CD4-positive, alpha-beta T cell treated with Interleukin-4 for 4 hours (primary cell): ENCODE results near the gene C1QTNF1.
"Not testable (repeated sequence)": the region's sequence is repeated elsewhere in the genome, so short reads cannot be mapped to it uniquely, and the experiment has no call there.

ENCODE experiments used
- DNase-seq: peaks from one replicate; pipeline ENCODE4 v3.0.0-alpha.2; 2020

The C1QTNF1 gene

DNA sequence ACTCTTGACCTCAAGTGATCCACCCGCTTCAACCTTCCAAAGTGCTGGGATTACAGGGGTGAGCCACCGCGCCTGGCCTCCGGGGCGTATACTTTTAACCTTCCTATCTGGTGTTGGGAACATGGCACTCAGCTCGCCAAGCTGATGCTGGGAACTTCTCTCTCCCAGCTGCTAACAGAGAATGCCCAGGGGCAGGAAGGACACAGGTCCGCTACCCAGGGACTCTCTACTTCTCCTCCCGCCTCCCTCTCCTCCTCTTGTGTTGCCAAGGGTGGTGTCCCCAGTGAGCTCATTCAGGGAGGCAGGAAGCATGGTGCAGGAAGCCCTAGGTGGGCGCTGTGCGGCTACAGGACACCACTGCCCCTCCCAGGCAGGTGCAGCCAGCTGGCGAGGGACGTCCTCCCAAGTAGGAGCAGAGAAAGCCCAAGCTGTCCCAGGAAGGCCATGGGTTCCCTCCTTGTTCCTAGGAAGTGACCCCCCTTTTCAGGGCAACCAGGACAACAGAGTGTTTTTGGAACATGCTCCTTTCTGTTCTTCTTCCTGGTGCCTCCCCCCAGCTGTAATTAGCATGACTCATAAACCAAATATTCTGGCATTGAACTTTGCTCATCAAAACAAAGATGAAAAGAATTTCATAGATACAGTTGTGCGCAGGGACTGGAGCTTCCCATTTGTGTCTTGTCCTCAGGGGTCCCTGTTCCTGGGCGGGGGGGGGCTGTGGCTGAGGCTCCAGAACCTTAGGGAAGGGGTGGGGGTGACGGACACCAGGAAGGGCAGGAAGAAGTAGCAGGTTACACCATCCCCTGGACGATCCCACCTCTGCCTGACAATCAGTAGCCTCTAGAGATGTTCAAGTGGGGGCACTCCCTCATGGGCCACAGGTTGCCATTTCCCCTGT is 2.7 kb downstream of the C1QTNF1 start:
- no peak for DNase-seq

DNA sequence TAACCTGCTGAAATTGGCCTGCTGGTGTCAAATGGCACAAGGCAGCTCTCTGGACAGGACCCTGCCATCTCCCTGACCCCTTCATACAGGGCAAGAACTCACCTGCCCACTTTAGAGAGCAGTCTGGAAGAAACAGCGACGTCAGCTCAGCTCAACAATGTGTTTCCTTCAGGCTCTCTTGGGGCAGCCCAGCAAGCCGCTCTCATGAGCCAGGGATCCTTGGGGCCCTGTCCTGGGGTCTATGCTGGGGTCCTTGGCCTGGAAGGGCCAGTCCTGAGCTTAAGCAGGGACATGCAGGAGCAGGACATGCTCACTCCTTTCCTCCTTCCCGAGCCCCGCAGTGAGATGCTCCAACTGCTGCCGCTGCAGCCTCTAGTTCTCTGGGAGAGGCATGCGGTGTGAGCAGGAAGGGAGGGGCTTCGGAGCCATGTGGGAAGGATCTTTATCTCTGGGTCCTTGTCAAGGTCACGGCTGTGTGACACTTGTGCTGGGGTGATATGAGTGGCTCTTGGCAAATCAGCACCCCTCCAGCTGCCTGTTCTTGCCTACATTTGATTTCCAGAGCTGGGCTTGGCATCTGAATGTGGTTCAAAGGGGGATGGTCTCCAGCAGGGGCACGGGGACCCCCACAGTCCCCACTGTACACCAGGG is 3.4 kb downstream of the C1QTNF1 start:
- no peak for DNase-seq

- no peak for DNase-seq
These were observed 4.0 kb downstream of the C1QTNF1 start for GRCh38 chr17:79027925-79028491.

DNA sequence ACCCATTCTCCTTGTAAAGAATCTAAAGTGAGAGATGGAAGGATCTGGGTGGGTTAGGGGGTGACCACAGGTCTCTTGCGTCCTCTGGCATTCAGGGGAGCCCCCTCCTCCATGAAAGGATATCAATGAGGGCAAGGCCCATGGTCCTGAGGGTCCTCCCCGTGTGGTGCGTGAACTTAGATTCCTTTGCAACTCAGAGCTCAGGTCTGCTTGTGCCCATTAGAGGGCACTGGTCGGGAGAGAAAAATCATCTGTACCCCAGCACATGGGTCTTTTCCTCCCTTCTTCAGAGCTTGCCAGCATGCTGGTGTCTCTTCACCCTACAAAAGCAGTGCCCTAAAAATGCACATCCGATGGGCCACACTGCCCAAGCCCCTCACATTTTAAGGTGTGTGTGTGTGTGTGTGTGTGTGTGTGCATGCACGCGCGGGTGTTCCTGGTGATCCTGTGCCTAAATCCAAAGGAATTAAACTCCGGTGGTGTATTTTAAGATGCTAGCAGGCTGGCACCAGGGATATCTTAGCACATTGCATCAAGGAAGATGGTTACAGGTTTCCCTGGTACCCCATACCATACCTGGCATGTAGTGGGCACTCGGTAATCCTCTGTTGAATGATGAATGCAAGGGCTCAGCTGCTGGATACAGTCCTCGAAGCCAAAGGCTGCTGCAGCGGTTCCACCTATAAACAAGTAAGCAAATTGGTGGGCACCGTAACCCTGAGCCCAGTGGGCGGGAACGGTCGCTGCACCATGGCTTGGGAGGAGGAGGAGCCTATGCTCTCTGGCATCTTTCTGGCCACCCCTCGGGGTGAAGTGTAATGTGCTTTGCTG is 4.7 kb downstream of the C1QTNF1 start:
- DNase-seq, result no peak

- no peak for DNase-seq
These were observed 5.5 kb downstream of the C1QTNF1 start for GRCh38 chr17:79029327-79030009.

- not testable (repeated sequence) for DNase-seq
These were observed 6.7 kb downstream of the C1QTNF1 start for GRCh38 chr17:79030636-79031035.

GRCh38 chr17:79031996-79032875 is 8.3 kb downstream of the C1QTNF1 start:
- DNase-seq, result no peak

DNA sequence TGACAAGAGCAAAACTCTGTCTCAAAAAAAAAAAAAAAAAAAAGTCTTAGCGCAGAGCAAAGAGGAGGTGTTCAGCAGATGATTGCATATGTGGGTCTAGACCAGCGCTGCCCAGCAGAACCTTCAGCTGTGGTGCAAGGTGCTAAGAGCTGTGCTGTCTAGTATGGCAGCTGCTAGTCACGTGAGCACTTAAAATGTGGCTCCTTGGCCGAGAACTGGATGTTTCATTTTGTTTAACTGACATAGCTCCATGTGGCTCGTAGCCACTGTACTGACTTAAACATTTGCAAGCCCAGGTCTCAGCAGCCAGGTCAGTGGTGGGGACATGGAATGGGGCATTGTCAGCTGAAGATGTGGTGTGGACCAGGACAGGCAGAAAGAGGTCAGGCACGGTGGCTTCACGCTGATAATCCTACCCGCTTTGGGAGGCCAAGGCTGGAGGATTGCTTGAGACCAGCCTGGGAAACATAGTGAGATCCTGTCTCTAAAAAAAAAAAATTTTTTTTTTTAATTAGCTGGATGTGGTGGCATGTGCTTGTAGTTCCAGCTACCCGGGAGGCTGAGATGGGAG is 9.2 kb downstream of the C1QTNF1 start:
- DNase-seq, result no peak

GRCh38 chr17:79033741-79034501 is 10.0 kb downstream of the C1QTNF1 start:
- DNase-seq, result no peak

- no peak for DNase-seq
These were observed 11.0 kb downstream of the C1QTNF1 start for GRCh38 chr17:79034931-79035485.

GRCh38 chr17:79035686-79036085 is 11.7 kb downstream of the C1QTNF1 start:
- DNase-seq, result no peak

GRCh38 chr17:79036181-79036580 is 12.2 kb downstream of the C1QTNF1 start:
- DNase-seq, result no peak

DNA sequence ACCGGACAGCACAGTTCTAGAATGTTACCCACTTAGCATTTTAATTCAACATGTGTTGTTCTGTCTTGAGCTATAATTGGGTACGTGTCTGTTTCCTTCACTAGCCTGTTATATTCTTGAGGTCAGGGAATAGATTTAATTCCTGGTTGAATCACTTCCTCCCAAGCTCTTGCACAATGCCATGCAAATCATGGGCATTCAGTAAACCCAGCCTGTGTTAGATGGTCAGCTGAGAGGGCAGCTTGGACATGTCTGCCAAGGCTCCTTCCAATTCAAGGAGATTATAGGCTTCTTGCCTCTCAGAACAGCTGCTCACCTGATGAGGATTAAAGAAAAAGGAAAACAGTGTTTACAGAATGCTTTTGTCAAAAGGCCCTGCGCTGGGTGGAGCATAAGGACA is 12.6 kb downstream of the C1QTNF1 start:
- no peak for DNase-seq

GRCh38 chr17:79038545-79039135 is 14.7 kb downstream of the C1QTNF1 start:
- DNase-seq, result no peak

DNA sequence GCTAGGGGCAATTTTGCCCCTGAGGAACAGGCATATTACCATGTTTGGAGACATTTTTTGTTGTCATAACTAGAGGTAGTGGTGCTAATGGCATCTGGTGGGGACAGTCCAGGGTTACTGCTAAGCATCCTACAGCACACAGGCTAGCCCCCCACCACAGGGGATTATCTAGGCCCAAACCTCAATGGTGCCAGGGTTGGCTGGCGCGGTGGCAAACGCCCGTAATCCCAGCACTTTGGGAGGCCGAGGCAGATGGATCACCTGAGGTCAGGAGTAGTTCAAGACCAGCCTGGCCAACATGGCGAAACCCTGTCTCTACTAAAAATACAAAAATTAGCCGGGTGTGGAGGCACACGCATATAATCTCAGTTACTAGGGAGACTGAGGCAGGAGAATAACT is 15.2 kb downstream of the C1QTNF1 start:
- DNase-seq, result no peak

DNA sequence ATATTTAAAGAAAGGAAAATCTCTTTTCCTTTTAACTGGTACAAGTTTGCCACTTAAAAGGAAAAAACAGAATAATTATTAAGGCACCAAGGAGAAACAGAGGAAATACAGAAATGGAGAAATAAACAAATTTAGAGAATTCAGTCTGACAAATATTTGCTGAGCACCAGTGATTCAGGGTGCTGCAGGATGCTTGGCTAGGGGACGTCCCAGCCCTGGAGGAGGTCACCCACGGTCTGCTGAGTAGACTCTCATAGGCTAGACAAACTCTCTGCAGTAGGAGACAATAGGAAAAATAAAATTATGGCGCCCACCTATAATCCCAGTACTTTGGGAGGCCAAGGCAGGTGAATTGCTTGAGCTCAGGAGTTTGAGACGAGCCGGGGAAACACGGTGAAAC is 15.9 kb downstream of the C1QTNF1 start:
- DNase-seq, result no peak

- DNase-seq, result no peak
These were observed 17.1 kb downstream of the C1QTNF1 start for GRCh38 chr17:79041041-79041570.

- no peak for DNase-seq
These were observed 17.9 kb downstream of the C1QTNF1 start for GRCh38 chr17:79041723-79042420.
